Measurements from ENCODE around the gene RSBN1.
"Not testable (repeated sequence)": the region's sequence is repeated elsewhere in the genome, so short reads cannot be mapped to it uniquely, and the experiment has no call there.

Gene RSBN1

DNA sequence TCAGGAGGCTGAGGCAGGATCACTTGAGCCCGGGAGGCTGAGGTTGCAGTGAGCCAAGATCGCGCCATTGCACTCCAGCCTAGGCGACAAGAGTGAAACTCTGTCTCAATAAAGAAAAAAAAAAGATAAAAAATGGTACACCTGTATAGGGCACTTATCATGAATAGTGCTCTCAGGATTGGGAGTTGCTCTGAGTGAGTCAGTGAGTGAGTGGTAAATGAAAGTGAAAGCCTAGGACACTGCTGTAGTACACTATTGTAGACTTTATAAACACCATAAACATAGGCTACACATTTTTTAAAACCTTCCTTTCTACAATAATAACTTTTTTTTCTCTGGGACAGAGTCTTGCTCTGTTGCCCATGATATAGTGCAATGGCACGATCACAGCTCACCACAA lies 69.8 kb downstream of the RSBN1 start:
- no peak for DNase-seq

DNA sequence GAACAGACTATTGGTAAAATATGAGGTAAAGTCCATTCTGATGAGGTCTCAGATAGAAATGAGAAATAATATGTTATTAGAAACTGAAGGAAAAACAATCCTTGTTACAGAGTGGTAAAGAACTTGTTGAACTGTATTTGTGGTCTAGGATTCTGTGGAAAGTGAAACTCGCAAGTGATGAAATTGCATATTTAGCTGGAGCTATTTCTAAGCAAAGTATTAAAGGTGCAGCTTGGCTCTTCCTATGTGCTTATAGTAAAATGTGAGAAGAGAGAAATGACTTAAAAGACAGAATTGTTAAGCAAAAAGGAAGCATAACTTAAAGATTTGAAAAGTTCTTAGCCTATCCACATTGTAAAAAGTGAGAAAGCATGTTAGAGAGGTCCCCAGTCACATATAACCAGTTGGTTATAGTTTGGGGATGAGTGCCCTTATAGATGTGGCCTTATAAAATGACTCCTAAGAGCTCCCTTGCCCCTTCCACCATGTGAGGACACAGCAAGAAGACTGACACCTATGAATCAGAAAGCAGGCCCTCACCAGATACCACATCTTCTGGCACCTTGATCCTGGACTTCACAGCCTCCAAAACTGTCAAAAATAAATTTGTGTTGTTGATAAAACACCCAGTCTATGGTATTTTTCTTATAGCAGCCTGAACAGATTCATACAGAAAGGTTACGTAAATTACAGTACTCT lies 77.8 kb downstream of the RSBN1 start:
- DNase-seq: no peak

GRCh38 chr1:113732802-113733201 lies 79.5 kb downstream of the RSBN1 start:
- no peak for DNase-seq

- DNase-seq: no peak
These were observed 91.3 kb downstream of the RSBN1 start for GRCh38 chr1:113721010-113721409.

DNA sequence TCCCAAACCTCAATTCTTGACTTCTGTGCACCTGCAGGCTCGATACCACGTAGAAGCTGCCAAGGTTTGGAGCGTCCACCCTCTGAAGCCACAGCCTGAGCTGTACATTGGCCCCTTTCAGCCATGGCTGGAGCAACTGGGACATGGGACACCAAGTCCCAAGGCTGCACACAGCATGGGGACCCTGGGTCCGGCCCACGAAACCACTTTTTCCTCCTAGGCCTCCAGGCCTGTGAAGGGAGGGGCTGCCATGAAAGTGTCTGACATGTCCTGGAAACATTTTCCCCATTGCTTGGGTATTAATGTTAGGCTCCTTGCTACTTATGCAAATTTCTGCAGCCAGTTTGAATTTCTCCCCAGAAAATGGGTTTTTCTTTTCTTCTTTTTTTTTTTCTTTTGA lies 93.7 kb downstream of the RSBN1 start:
- not testable (repeated sequence) for DNase-seq

- DNase-seq: not testable (repeated sequence)
These were observed 94.8 kb downstream of the RSBN1 start for GRCh38 chr1:113717506-113717905.

DNA sequence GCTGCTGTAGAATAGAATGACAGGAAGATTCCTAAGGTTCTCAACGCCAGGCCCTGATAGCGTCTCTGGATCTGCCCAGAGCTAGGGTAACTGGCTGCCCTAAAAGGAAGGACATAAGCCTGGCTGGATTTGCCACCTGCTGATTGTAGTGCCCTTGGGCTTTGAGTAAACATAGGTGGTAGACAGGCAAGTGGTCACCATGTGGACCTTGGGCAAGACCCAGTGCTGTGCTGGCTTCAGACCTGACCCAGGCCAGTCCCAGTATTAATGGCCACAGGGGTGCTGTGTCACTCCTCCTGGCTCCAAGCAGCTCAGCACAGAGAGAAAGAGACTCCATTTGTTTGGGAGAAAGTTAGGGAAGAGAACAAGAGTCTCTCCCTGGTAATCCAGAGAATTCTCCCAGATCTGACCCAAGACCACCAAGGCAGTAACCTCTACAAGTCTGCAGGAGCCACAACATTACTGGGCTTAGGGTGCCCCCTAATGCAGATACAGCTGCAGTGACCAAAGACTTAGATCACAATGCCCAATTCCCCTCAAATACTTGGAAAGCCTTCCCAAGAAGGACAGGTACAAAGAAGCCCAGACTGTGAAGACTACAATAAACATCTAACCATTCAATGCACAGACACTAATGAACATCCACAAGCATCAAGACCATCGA lies 97.5 kb downstream of the RSBN1 start:
- DNase-seq: no peak
